Stimulated activated CD4-positive, alpha-beta T cell treated with anti-CD3 and anti-CD28 coated beads, Interleukin-1b, Interleukin-23, amount 100 ng/mL, for 48 hours (primary cell): ENCODE measurements around the gene MPPED2.

Experiments
- DNase-seq: peaks from one replicate; pipeline ENCODE4 v3.0.0-alpha.2; 2020

The MPPED2 gene

GRCh38 chr11:30447058-30447640, 139.0 kb downstream of the MPPED2 start:
- no peak for DNase-seq

DNA sequence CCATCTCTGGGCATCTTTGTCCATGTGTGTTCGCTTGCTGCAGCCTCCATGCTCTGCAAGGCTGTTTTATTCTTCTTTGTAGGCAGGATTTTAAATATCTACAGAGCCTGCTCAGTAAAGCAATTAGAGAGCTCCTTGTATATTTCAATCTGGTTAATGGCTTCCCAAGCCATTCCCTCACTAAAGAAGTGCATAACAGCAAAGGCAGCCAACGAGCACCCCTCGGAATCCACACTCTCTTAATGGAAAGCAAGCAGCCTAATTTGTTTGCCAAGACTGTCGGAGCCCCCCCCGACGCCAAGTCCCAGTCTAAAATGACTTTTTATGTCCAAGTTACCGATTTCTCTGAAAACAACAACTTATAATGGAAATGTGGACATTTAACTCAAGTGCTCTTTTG, 139.6 kb downstream of the MPPED2 start:
- no peak for DNase-seq

DNA sequence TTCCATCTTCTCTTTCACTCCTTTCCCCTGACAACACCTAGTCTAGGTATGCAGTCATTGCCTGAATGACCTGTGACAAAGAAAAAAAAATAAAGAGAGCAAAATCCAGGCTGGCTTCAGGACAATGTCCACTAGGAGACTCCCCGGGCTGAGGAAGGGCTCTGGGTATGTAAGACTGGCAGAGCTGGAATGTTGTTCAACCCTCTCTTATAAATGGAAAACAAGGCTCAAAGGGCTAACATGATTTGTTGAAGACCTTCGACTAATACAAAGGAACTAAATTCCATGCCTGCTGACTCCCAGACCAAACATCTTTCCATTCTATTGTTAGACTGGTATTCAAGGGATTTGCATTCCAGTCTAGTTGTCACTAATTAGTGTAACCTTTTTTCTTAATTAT, 141.1 kb downstream of the MPPED2 start:
- no peak for DNase-seq

DNA sequence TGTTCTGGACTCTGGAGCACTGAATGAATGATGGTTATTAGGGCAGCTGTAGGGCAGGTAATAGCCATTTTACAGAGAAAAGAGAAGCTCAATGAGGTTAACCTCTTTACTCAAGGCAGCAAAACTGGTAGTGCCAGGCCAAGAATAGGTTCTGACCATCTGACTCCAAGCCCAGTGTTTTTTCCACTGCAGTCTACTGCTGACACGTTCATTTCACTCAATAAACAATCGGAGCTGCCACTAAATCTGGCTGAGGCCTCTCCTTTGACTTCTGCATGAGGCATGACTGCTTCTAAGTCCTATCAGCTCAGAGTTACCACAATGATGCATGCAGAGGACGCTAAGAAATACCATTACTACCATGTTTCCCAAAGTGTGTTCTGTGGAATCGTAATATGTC, 145.6 kb downstream of the MPPED2 start:
- DNase-seq: no peak

DNA sequence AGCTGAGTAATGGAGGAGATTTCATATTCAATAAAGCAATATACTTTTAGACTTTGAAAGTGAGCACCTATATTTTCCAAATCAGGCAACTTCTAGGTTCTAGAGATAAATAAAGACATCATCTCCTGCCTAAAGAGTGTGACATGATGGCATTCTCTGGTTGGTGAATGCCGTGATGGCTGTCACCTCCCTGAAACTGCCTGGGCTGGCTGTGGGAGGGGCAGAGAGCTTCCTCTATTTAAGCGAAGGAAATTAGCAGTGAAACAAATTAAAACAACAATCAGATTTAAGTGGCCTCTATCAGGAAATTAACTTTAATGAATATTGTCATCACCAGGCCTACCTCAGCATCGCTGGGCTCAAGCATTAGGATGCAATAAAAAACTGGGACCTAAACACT, 149.4 kb downstream of the MPPED2 start:
- no peak for DNase-seq

DNA sequence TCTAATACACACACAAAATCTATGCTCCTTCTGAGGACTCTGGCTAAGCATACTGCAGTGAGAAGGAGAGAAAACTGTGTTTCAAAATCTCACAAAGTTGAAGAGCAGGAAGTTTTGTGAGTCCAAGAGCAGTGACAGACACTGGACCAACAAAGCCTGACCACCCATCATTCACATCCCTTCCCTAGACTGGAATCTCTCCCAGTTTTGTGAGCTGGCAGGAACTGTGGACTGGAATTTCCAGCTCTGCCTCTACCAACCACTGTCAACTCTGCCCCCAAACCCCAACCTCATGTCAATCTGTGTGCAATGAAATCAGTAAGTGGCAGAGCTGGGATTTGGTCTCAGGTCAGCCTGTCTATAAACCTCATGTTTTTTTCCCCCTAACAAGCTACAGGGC, 150.7 kb downstream of the MPPED2 start:
- no peak for DNase-seq

DNA sequence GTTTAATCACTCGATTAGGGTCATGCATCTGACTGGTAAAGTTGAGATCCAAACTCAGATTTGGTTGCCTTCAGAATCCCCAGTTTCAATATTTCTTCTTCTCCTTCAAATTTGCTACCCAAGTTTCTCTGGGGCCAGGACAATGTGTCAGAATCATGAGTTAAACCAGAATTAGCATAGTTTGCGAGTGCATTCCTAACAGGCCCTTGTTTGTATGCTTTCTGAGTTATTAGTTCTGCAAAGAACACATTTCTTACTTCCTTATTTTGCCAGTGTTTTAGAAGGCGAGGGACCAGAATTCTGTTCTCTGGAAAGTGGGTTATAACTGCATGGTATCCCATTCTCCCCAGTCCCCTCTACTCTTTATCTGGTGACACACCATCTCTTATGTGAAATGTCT, 151.3 kb downstream of the MPPED2 start:
- no peak for DNase-seq

GRCh38 chr11:30433831-30434230, 152.3 kb downstream of the MPPED2 start:
- DNase-seq: no peak

GRCh38 chr11:30432716-30433115, 153.4 kb downstream of the MPPED2 start:
- no peak for DNase-seq

GRCh38 chr11:30432178-30432577, 154.0 kb downstream of the MPPED2 start:
- no peak for DNase-seq

DNA sequence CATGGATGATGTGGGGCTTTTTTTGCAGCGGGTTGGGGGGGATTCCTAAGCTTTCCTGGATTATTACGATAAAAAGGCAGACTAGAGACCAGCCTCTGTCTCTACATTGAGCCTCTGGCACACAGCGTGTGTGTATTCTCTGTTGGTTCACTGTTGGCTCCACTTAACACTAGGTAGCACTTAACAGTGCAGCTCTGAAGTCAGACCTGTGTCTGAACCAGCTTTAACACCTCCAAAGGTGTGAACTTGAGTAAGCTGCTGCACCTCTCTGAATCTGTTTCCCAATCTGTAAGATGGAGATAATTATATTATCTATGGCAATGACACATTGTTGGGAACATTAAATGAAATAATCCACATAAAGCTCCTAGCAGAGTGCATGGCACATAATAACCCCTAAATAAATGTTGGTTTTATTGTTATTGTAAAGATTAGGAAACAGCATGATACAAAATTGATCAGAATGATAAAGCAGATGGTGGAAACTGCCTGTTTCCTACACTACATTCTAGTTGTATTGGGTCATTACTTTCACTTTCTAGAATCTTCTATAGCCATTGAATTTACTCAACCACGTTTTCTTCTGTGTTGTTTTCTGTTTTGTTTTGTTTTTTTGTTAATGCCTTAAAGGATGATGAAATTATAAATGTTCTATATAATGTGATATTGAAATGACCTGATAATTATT, 154.9 kb downstream of the MPPED2 start:
- no peak for DNase-seq

GRCh38 chr11:30429550-30429949, 156.6 kb downstream of the MPPED2 start:
- DNase-seq: no peak

DNA sequence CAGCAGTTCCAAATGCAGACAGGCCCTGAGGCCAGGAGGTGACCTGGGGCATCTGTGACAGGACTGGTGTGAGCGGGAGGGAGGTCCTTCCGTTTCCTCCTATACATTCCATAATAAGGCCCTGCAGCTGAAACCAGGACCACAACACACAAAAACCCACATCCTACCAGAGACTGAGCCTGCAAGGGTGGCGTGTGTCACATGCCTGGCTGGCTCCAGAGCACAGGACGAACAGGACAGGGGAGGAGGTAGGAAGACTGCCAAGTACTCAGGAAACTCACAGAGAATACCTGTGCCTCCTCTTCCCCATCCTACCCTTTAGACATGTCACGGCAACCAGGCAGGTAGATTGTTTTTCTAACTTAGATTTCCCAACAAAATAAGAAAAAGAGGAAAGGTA, 159.4 kb downstream of the MPPED2 start:
- no peak for DNase-seq

DNA sequence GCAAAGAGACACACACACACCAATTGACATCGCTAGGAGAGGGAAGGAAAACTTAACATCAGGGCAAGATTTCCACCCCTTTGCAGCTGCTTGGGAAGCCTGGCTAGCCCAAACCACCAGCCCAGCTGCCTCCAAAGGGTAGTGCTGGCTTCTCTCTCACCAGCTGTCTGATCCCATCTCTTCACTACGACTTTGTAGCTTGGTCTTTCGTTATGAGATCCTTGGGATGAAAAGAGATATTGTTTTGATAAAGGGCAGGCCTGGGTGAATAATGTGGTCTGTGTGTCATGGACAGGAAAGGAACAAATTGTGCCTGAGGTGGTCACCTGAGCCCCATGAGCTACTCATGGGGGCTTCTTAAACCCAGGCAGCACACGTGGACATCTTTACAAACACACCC, 161.3 kb downstream of the MPPED2 start:
- no peak for DNase-seq

DNA sequence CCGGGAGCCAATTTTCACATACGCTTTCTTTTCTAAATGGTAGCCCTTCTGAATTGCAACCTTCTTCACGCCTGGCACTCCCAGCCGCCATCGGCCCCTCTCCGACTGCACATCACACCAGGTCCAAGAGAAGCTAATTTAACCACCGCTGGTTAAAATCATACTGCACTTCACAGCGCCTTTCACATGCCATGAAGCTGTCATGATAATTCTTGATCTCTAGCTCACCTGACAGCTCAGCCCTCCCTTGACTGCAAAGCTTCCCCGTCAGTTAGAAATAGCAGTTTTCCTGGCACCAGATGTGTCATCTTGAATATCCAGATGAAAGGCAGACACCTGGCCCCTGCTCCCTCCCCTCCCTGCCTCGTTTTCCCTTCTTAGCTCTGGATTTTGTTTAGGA, 161.8 kb downstream of the MPPED2 start:
- no peak for DNase-seq

DNA sequence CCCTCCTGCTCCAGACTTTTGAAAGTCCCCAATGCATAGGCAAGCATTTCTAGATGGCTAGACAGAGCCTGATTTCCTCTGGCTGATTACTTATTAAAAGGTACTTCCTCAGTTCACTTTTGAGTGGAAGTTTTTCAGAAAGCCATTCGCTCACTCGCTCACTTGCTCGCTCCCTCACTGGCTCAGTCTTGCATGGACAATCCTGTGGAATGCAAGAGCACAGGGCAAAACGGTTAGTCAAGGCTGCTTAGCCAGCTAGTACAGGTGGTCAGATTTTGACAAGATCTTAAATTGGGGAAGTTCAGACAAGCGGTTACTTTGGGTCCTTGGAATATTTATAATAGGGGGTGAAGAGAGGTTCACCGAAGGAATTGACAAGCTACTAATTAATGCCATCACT, 162.3 kb downstream of the MPPED2 start:
- DNase-seq: no peak

GRCh38 chr11:30423279-30423648, 162.9 kb downstream of the MPPED2 start:
- no peak for DNase-seq

- DNase-seq: no peak
Observed at GRCh38 chr11:30422447-30423278, 163.5 kb downstream of the MPPED2 start.

DNA sequence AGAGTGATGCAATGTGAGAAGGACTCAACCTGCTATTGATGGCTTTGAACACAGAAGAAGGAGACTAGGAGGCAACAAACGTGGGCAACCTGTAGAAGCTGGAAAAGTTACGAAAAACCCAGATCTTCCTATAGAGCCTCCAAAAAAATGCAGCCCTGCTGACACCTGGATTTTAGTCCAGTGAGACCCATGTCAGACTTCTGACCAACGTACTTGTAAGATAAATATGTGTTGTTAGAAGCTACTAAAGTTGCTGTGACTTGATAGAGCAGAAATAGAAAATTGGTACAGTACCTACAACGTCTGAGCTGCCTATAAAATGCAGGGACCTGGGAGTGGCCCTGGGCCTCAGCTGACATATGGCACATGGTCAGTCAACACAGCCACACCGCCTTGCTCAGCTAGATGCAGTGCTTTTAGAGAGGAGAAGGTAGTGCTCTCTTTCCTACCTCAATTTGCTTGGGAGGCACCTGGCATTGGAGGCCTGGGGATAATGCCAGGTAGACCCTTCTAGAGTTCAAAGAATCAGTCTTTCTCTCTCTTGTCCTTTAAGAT, 165.8 kb downstream of the MPPED2 start:
- no peak for DNase-seq

GRCh38 chr11:30414806-30415205, 171.3 kb downstream of the MPPED2 start:
- no peak for DNase-seq

DNA sequence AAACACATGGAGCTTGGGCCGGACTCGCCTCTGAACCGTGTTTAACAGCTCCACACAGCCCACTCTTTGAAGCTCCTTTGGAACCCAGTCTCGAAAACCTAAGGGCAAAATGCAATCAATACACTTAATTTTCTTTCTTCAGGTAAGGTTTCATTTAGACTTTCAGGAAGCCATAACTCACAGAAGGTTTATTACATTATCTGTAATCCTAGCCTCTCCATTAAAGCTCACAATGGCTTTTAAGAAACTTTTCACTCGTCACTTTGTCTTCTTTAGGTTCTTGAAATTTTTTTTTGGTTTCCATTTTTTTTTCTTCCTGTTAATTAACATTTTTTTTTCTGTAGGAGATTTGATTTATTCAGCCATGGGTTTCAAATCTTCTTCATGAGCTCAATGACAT, 171.9 kb downstream of the MPPED2 start:
- DNase-seq: no peak

GRCh38 chr11:30412509-30412908, 173.6 kb downstream of the MPPED2 start:
- no peak for DNase-seq

DNA sequence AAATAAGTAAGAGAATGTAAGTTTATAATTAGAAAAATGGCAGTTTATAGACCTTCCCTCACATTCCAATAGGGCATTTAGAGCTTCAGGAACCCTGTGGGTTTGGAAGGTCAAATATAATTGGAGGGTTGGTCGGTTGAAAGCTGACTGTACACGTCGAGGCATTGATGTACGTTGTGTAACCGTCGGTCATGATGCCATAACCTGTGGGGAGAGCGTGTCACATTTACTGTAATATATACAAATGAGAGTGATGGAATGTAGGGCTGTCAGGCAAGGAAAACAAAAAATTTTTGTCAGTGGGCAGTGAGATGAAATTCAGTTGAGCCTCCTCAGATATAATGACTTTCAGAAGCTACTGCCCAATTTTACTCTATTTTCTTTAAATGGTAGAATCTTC, 174.8 kb downstream of the MPPED2 start:
- DNase-seq: no peak
